ENCODE results near the gene TRIM23.

TRIM23 gene

GRCh38 chr5:65555287-65555686 lies 68.8 kb downstream of the TRIM23 start:
- no peak overlapping the region for H3K4me3 ChIP-seq (ENCODE audit: control insufficient read depth, low read depth, low read length)
- no peak for DNase-seq (ENCODE audit: low read depth)
- TF ChIP-seq CTCF (IDR thresholded peaks at IDR 0.05; ENCODE audit: control insufficient read depth, insufficient read depth, low read depth, low read length, missing control alignments), result no peak

DNA sequence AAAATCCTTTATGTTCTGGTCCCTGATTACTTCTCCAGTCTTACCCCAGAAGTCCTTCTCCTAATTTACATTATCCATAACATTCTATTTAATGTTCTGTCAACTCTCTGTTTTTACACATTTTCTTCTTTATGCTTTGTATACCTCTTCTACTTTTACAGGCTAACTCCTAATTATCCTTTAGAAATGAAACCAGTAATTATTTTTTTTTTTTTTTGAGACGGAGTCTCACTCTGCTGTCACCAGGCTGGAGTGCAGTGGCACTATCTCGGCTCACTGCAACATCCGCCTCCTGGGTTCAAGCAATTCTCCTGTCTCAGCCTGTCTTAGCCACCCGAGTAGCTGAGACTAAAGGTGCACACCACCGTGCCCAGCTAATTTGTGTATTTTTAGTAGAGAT lies 70.2 kb downstream of the TRIM23 start:
- no peak overlapping the region for H3K4me3 ChIP-seq (ENCODE audit: control insufficient read depth, low read depth, low read length)
- no peak for TF ChIP-seq CTCF (IDR thresholded peaks at IDR 0.05; ENCODE audit: control insufficient read depth, insufficient read depth, low read depth, low read length, missing control alignments)
- DNase-seq (ENCODE audit: low read depth), result no peak

- H3K4me3 ChIP-seq (ENCODE audit: control insufficient read depth, low read depth, low read length), result no peak overlapping the region
- no peak for DNase-seq (ENCODE audit: low read depth)
- TF ChIP-seq CTCF (IDR thresholded peaks at IDR 0.05; ENCODE audit: control insufficient read depth, insufficient read depth, low read depth, low read length, missing control alignments), result no peak
Measured at GRCh38 chr5:65548281-65548680, 75.9 kb downstream of the TRIM23 start.

DNA sequence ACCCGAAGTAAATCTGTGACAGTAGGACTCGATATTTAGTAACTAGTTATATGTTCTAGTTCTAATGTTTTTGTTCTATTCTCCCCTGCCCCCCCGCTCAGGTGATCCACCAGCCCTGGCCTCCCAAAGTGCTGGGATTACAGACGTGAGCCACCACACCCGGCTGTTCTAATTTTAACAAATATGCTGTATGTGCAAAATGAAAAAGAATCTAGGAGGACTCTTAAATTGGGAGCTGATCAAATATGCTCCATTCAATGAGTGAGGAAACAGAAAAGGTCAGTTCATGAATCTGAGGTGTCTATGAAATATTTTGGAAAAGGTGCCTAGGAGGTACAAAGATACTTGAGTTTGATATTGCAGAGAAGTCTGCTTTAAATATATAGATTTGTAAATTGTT lies 78.0 kb downstream of the TRIM23 start:
- no peak for TF ChIP-seq CTCF (IDR thresholded peaks at IDR 0.05; ENCODE audit: control insufficient read depth, insufficient read depth, low read depth, low read length, missing control alignments)
- DNase-seq (ENCODE audit: low read depth), result no peak

DNA sequence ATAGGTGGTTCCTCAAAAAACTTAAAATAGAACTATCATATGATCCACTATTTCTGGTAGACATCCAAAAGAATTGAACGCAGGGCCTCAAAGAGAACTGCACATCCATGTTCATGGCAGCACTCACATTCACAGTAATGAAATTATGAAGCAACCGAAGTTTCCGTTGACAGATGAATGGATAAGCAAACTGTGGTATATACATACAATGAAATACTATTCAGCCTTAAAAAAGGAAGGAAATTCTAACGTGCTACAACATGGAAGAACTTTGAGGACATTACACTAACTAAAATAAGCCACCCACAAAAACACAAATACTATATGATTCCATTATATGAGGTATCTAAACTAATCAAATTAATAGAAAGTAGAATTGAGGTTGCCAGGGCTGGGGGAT lies 79.7 kb downstream of the TRIM23 start:
- TF ChIP-seq CTCF (IDR thresholded peaks at IDR 0.05; ENCODE audit: control insufficient read depth, insufficient read depth, low read depth, low read length, missing control alignments), result no peak

More for the DNA sequence above, 78.0 kb downstream of the TRIM23 start:
- H3K4me3 ChIP-seq (ENCODE audit: control insufficient read depth, low read depth, low read length), result no peak overlapping the region

GRCh38 chr5:65539827-65540226 lies 84.3 kb downstream of the TRIM23 start:
- DNase-seq (ENCODE audit: low read depth), result no peak
- H3K4me3 ChIP-seq (ENCODE audit: control insufficient read depth, low read depth, low read length), result no peak overlapping the region
- no peak for TF ChIP-seq CTCF (IDR thresholded peaks at IDR 0.05; ENCODE audit: control insufficient read depth, insufficient read depth, low read depth, low read length, missing control alignments)

More for the DNA sequence above, 79.7 kb downstream of the TRIM23 start:
- H3K4me3 ChIP-seq (ENCODE audit: control insufficient read depth, low read depth, low read length), result no peak overlapping the region
- no peak for DNase-seq (ENCODE audit: low read depth)

Data from AG09309 (cell line).